Caco-2 (cell line): ENCODE data around the gene ACOT12. TPM values are rescaled to one million over a fixed set of nuclear protein-coding genes. Genes with fewer than 3 reads are reported as not detected.

Experiments used
- BruUV-seq: library from RNA; stranded (reverse); fragments of 400-500 nt; replicated peaks from 2 replicates; lab custom pipeline; 2021; lab: Mats Ljungman, UMichigan
- CTCF ChIA-PET: fragments of 300-600 bp; sonication (Branson Sonifier 250); formaldehyde crosslinking; loops from one replicate; lab custom pipeline; 2022; ENCODE audit warnings: antibody characterized with exemption; lab: Charles Lee
- POLR2A ChIA-PET: fragments of 300-600 bp; sonication (Branson Sonifier 250); formaldehyde crosslinking; loops from one replicate; lab custom pipeline; 2022; ENCODE audit warnings: antibody characterized with exemption; lab: Charles Lee
- DNase-seq, 2 experiments: peaks; one replicate each; pipeline versions ENCODE4 v3.0.0 to v3.0.0-alpha.2; 2020 to 2022
- H3K27me3 ChIP-seq: replicated peaks from 2 replicates; pipeline ENCODE4 v1.6.0; 2011; ENCODE audit warnings: low read length; ENCODE audit not compliant: control insufficient read depth, insufficient read depth
- H3K36me3 ChIP-seq: 2 replicates; pipeline ENCODE4 v1.5.1; 2011; ENCODE audit warnings: low read length; ENCODE audit not compliant: control insufficient read depth, insufficient read depth
- H3K4me1 ChIP-seq: fragments of 250-450 bp; sonication (Bioruptor Pico); 2 replicates; pipeline ENCODE4 v1.5.1; 2020; ENCODE audit warnings: mild to moderate bottlenecking
- H3K4me3 ChIP-seq: 2 replicates; pipeline ENCODE4 v1.5.1; 2011; ENCODE audit warnings: low read depth, mild to moderate bottlenecking, control low read depth, low read length
- H3K9me3 ChIP-seq: fragments of 250-450 bp; sonication (Bioruptor Pico); 2 replicates; pipeline ENCODE4 v1.5.1; 2020; ENCODE audit warnings: mild to moderate bottlenecking, moderate library complexity
- H3K27ac Mint-ChIP-seq: one replicate; pipeline ENCODE4 v1.8.0; 2022; ENCODE audit warnings: mixed read lengths; ENCODE audit not compliant: unreplicated experiment
- H3K27me3 Mint-ChIP-seq: one replicate; pipeline ENCODE4 v1.8.0; 2022; ENCODE audit warnings: mixed read lengths; ENCODE audit not compliant: insufficient read depth, unreplicated experiment
- H3K36me3 Mint-ChIP-seq: one replicate; pipeline ENCODE4 v1.8.0; 2022; ENCODE audit warnings: mild to moderate bottlenecking, mixed read lengths; ENCODE audit not compliant: insufficient read depth, unreplicated experiment
- H3K4me1 Mint-ChIP-seq: one replicate; pipeline ENCODE4 v1.8.0; 2022; ENCODE audit warnings: low read depth, mixed read lengths; ENCODE audit not compliant: unreplicated experiment
- H3K4me3 Mint-ChIP-seq: one replicate; pipeline ENCODE4 v1.8.0; 2022; ENCODE audit warnings: mild to moderate bottlenecking, moderate library complexity, mixed read lengths; ENCODE audit not compliant: unreplicated experiment
- H3K9me3 Mint-ChIP-seq: one replicate; pipeline ENCODE4 v1.8.0; 2022; ENCODE audit warnings: mixed read lengths; ENCODE audit not compliant: unreplicated experiment
- intact Hi-C: fragments of 100-400 bp; cut with micrococcal nuclease; formaldehyde crosslinking; loops from one replicate; pipeline ENCODE4 v1.10.0; 2022; ENCODE audit not compliant: unreplicated experiment
- total RNA-seq: library from RNA; stranded (reverse); gene quantifications from 2 replicates; pipeline ENCODE4 v1.2.3, GENCODE V29; 2022
- TF ChIP-seq, protein P1 (sequence below), 2 experiments: fragments of 200-600 bp in 1 of 2; IDR thresholded peaks; 1 replicate in 1 of 2; 2 replicates in 1 of 2; pipeline versions ENCODE4 v1.5.1 to v1.8.0; 2011 to 2022; ENCODE audit warnings: antibody characterized with exemption in 1 of 2, control low read depth in 1 of 2, inconsistent platforms in 1 of 2, low read depth in 1 of 2, low read length in 1 of 2, mild to moderate bottlenecking in 1 of 2, moderate library complexity in 1 of 2; ENCODE audit not compliant: insufficient read depth in 1 of 2, severe bottlenecking in 1 of 2, unreplicated experiment in 1 of 2

ACOT12 gene
- total RNA-seq, 1 experiment from 2014 or later: 1.4 TPM

DNA sequence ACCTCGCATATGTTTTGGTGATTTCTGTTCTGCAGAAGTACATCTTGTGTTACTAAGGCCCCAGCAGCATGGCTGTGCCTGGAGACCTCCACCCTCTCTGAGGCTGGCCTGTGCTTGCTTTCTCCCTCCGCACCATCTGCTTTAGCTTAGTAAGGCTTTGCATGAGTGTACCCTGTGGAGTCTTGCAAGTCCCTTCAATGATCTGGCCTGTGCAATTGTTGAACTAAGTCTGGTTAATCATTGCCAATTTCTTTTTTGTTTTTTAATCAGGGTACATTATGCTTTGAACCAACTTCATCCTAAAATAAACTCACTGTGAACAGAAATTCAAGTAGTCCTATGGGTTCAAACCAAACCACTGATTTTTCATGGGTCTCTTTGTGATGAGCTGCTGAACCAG is 32.3 kb downstream of the ACOT12 start:
- POLR2A ChIA-PET: no interaction called here
- Histone ChIP-seq H3K4me1 (peaks cover 34% of the 10 kb centered on the region), H3K27me3 (no peaks in the 10 kb centered on the region), H3K4me3 (no peak overlapping the region), H3K9me3 (no peaks in the 10 kb centered on the region), H3K36me3 (peaks cover 2% of the 10 kb centered on the region; the same call in 1 of the 2 replicates)
- H3K36me3 Mint-ChIP-seq: no peaks in the 10 kb centered on the region
- H3K27ac Mint-ChIP-seq: peak overlapping the region; percentile 5
- H3K4me3 Mint-ChIP-seq: no peak overlapping the region
- no peaks in the 10 kb centered on the region for H3K27me3 Mint-ChIP-seq
- TF ChIP-seq, protein P1, sequence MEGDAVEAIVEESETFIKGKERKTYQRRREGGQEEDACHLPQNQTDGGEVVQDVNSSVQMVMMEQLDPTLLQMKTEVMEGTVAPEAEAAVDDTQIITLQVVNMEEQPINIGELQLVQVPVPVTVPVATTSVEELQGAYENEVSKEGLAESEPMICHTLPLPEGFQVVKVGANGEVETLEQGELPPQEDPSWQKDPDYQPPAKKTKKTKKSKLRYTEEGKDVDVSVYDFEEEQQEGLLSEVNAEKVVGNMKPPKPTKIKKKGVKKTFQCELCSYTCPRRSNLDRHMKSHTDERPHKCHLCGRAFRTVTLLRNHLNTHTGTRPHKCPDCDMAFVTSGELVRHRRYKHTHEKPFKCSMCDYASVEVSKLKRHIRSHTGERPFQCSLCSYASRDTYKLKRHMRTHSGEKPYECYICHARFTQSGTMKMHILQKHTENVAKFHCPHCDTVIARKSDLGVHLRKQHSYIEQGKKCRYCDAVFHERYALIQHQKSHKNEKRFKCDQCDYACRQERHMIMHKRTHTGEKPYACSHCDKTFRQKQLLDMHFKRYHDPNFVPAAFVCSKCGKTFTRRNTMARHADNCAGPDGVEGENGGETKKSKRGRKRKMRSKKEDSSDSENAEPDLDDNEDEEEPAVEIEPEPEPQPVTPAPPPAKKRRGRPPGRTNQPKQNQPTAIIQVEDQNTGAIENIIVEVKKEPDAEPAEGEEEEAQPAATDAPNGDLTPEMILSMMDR (IDR thresholded peaks at IDR 0.05; ENCODE audit: insufficient read depth in 1 of 2, low read depth in 1 of 2, low read length in 1 of 2, severe bottlenecking in 1 of 2, unreplicated experiment in 1 of 2): no peak
- H3K9me3 Mint-ChIP-seq: no peaks in the 10 kb centered on the region
- CTCF ChIA-PET: interaction anchor here (1.1 kb wide), 1 partner anchor 60 kb away, joined by 3 read pairs; the partner anchor contains the start of gene ZCCHC9
- H3K4me1 Mint-ChIP-seq: peaks cover 26% of the 10 kb centered on the region
- peak in 1 of 2 experiments; percentile 29 for DNase-seq
- BruUV-seq: no TSS peak
- intact Hi-C loops: no loop called here

DNA sequence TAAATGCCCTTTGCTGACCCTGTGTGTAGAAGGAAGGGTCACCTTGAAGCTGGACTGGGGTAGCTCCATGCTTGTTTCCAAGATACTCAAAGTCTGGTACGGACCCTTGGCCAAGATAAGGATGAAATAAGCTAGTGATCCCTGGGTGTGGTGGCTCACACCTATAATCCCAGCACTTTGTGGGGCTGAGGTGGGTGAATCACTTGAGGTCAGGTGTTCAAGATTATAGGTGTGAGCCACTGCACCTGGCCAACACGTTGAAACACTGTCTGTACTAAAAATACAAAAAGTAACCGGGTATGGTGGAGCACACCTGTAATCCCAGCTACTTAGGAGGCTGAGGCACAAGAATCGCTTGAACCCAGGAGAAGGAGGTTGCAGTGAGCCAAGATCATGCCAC is 33.3 kb downstream of the ACOT12 start:
- Mint-ChIP-seq H3K9me3 (no peaks in the 10 kb centered on the region), H3K4me1 (peaks cover 16% of the 10 kb centered on the region), H3K27me3 (no peaks in the 10 kb centered on the region), H3K4me3 (no peak overlapping the region), H3K27ac (no peak overlapping the region), H3K36me3 (no peaks in the 10 kb centered on the region)
- ChIA-PET CTCF (interaction anchor here (1.1 kb wide), 1 partner anchor 59 kb away, joined by 3 read pairs; the partner anchor contains the start of gene ZCCHC9), POLR2A (no interaction called here)
- intact Hi-C loops: no loop called here
- no peak overlapping the region for H3K4me3 ChIP-seq
- no TSS peak for BruUV-seq
- H3K9me3 ChIP-seq: no peaks in the 10 kb centered on the region
- TF ChIP-seq, protein P1 (IDR thresholded peaks at IDR 0.05; ENCODE audit: insufficient read depth in 1 of 2, low read depth in 1 of 2, low read length in 1 of 2, severe bottlenecking in 1 of 2, unreplicated experiment in 1 of 2): no peak
- peaks cover 36% of the 10 kb centered on the region for H3K4me1 ChIP-seq
- peaks cover 2% of the 10 kb centered on the region; the same call in 1 of the 2 replicates for H3K36me3 ChIP-seq
- no peaks in the 10 kb centered on the region for H3K27me3 ChIP-seq
- no peak for DNase-seq

DNA sequence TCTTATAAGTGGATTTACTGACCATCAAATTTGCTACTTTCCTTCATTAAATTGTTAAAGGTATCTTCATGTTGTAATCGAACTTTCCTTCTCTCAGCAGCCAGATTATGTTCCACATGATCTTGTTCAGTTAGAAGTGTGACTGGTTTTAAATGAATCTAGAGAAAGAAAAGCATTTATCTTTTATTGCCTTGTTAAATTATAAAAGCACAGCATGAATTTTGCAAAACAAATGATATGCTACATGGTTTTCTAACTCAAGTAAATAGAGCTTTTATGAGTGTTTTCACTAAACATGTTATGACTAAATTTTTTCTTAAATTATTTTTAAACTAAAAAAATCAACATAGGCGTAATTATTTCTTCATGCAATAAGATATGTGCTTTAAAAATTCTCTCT is 34.1 kb downstream of the ACOT12 start:
- ChIA-PET CTCF (no interaction called here), POLR2A (no interaction called here)
- Histone ChIP-seq H3K4me3 (no peak overlapping the region), H3K36me3 (peaks cover 2% of the 10 kb centered on the region; the same call in 1 of the 2 replicates), H3K9me3 (no peaks in the 10 kb centered on the region), H3K4me1 (peaks cover 44% of the 10 kb centered on the region), H3K27me3 (no peaks in the 10 kb centered on the region)
- Mint-ChIP-seq H3K36me3 (no peaks in the 10 kb centered on the region), H3K27ac (no peak overlapping the region), H3K4me3 (no peak overlapping the region), H3K4me1 (peaks cover 11% of the 10 kb centered on the region), H3K9me3 (no peaks in the 10 kb centered on the region), H3K27me3 (no peaks in the 10 kb centered on the region)
- no peak for DNase-seq
- TF ChIP-seq, protein P1 (IDR thresholded peaks at IDR 0.05; ENCODE audit: insufficient read depth in 1 of 2, low read depth in 1 of 2, low read length in 1 of 2, severe bottlenecking in 1 of 2, unreplicated experiment in 1 of 2): no peak
- no TSS peak for BruUV-seq
- intact Hi-C loops: no loop called here
